A673 (cell line): ENCODE results near the gene MDP1. TPM values are rescaled to one million over a fixed set of nuclear protein-coding genes. Genes with fewer than 3 reads are reported as not detected.

Source experiments
- BruUV-seq: library from RNA; stranded (reverse); fragments of 400-500 nt; replicated peaks from 2 replicates; lab custom pipeline; 2021; lab: Mats Ljungman, UMichigan
- CTCF ChIA-PET: fragments of 300-600 bp; sonication (Branson Sonifier 250); formaldehyde crosslinking; loops from one replicate; lab custom pipeline; 2022; ENCODE audit warnings: antibody characterized with exemption; lab: Charles Lee
- POLR2A ChIA-PET: fragments of 300-600 bp; sonication (Branson Sonifier 250); formaldehyde crosslinking; loops from one replicate; lab custom pipeline; 2022; ENCODE audit warnings: antibody characterized with exemption; ENCODE audit not compliant: low non-redundant PET; lab: Charles Lee
- DNase-seq: peaks from one replicate; pipeline ENCODE4 v3.0.0-alpha.2; 2015; ENCODE audit warnings: low spot score
- H3K27ac ChIP-seq: fragments of 200-600 bp; sonication (generic); 2 replicates; pipeline ENCODE4 v1.5.1; 2016; ENCODE audit warnings: mixed run types, low read depth, mild to moderate bottlenecking, mixed read lengths, antibody characterized with exemption, low read length; ENCODE audit not compliant: poor library complexity, severe bottlenecking
- H3K27me3 ChIP-seq: fragments of 200-600 bp; sonication (generic); replicated peaks from 2 replicates; pipeline ENCODE4 v1.6.1; 2017; ENCODE audit warnings: mixed run types, low read depth, mild to moderate bottlenecking, mixed read lengths, antibody characterized with exemption, low read length; ENCODE audit not compliant: insufficient read depth, poor library complexity
- H3K36me3 ChIP-seq: fragments of 200-600 bp; sonication (generic); 2 replicates; pipeline ENCODE4 v1.6.1; 2016; ENCODE audit warnings: mixed run types, mild to moderate bottlenecking, mixed read lengths, antibody characterized with exemption, low read length; ENCODE audit not compliant: insufficient read depth, poor library complexity, severe bottlenecking
- H3K4me1 ChIP-seq: fragments of 200-600 bp; sonication (generic); 2 replicates; pipeline ENCODE4 v1.6.1; 2017; ENCODE audit warnings: mixed run types, mild to moderate bottlenecking, mixed read lengths, antibody characterized with exemption, low read length; ENCODE audit not compliant: insufficient read depth, poor library complexity, severe bottlenecking
- H3K4me3 ChIP-seq: fragments of 200-600 bp; sonication (generic); 2 replicates; pipeline ENCODE4 v1.5.1; 2016; ENCODE audit warnings: low read depth, mixed run types, mild to moderate bottlenecking, mixed read lengths, low read length; ENCODE audit not compliant: poor library complexity, severe bottlenecking
- H3K9me3 ChIP-seq: fragments of 200-600 bp; sonication (generic); 2 replicates; pipeline ENCODE4 v1.6.1; 2016; ENCODE audit warnings: mixed run types, low read depth, mild to moderate bottlenecking, mixed read lengths, antibody characterized with exemption, low read length; ENCODE audit not compliant: poor library complexity, severe bottlenecking
- EZH2 ChIP-seq: fragments of 200-600 bp; sonication (generic); IDR thresholded peaks from 2 replicates; pipeline ENCODE4 v1.6.1; 2017; ENCODE audit warnings: borderline replicate concordance, low read depth, mild to moderate bottlenecking, mixed read lengths, antibody characterized with exemption, low read length; ENCODE audit not compliant: poor library complexity, severe bottlenecking
- intact Hi-C: fragments of 100-400 bp; cut with micrococcal nuclease; formaldehyde crosslinking; loops from one replicate; pipeline ENCODE4 v1.10.0; 2022; ENCODE audit not compliant: unreplicated experiment
- total RNA-seq: library from RNA; stranded (reverse); gene quantifications from 2 replicates; pipeline ENCODE4 v1.2.3, GENCODE V29; 2021
- TF ChIP-seq, protein P1 (sequence below): fragments of 300-800, 200-600 bp; sonication (generic); conservative IDR thresholded peaks from 2 replicates; pipeline ENCODE4 v1.5.1; 2017; ENCODE audit warnings: low read depth, mild to moderate bottlenecking, antibody characterized with exemption, low read length, moderate library complexity, mixed read lengths

Gene MDP1
- total RNA-seq, 1 experiment from 2014 or later = 21.3 TPM

DNA sequence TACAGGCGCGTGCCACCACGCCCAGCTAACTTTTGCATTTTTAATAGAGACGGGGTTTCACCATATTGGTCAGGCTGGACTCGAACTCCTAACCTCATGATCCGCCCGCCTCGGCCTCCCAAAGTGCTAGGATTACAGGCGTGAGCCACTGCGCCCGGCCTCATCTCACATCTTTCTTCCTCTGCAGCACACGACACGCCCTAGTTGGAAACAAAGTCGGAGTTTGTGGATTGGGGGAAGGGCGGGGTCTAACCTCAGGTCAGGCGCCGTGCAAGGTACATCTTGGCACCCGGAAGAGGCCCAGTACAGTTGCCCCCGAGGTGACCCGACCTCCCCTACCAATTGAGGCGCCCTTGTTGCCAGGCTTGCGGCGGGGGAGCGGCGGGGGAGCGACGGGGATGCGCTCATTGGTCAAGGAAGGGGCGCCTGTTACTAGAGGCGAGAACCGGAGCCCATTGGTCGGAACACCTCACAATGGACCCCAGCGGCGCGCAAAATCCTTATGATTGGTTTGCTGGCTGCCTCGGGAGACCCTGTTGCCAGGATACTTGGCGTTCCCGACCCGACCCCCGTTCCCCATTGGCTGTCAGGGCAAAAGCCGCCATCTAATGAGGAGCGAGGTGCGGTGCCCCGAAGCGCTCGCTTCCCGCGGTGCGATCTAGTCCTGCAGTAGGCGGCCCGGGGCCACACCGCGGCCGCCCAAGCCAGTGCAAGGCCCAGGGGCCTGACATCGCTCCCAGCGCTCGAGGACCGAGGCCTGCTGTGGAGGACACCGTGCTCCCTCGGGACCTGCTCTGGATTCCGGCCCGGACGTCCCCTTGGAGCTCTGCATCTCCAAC, 44.2 kb downstream of the MDP1 start, which contains the start of gene REC8:
TSS of gene REC8 (plus strand) at position 659 of the 839 bp plus-strand sequence. CDS start 473 bp downstream, outside the sequence.
- H3K9me3 ChIP-seq = no peaks in the 10 kb centered on the region
- DNase-seq = no peak
- no peak within 1 kb of the TSS for H3K4me3 ChIP-seq
- no peaks in the 10 kb centered on the region for H3K4me1 ChIP-seq
- H3K36me3 ChIP-seq = no peaks in the 10 kb centered on the region
- BruUV-seq = no TSS peak
- H3K27ac ChIP-seq = no peak within 1 kb of the TSS
- H3K27me3 ChIP-seq = no peaks in the 10 kb centered on the region
- TF ChIP-seq, protein P1, sequence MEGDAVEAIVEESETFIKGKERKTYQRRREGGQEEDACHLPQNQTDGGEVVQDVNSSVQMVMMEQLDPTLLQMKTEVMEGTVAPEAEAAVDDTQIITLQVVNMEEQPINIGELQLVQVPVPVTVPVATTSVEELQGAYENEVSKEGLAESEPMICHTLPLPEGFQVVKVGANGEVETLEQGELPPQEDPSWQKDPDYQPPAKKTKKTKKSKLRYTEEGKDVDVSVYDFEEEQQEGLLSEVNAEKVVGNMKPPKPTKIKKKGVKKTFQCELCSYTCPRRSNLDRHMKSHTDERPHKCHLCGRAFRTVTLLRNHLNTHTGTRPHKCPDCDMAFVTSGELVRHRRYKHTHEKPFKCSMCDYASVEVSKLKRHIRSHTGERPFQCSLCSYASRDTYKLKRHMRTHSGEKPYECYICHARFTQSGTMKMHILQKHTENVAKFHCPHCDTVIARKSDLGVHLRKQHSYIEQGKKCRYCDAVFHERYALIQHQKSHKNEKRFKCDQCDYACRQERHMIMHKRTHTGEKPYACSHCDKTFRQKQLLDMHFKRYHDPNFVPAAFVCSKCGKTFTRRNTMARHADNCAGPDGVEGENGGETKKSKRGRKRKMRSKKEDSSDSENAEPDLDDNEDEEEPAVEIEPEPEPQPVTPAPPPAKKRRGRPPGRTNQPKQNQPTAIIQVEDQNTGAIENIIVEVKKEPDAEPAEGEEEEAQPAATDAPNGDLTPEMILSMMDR = no peak
- no peak for TF ChIP-seq EZH2
- ChIA-PET CTCF (no interaction called here), POLR2A (no interaction called here)
- intact Hi-C loops = no loop called here

DNA sequence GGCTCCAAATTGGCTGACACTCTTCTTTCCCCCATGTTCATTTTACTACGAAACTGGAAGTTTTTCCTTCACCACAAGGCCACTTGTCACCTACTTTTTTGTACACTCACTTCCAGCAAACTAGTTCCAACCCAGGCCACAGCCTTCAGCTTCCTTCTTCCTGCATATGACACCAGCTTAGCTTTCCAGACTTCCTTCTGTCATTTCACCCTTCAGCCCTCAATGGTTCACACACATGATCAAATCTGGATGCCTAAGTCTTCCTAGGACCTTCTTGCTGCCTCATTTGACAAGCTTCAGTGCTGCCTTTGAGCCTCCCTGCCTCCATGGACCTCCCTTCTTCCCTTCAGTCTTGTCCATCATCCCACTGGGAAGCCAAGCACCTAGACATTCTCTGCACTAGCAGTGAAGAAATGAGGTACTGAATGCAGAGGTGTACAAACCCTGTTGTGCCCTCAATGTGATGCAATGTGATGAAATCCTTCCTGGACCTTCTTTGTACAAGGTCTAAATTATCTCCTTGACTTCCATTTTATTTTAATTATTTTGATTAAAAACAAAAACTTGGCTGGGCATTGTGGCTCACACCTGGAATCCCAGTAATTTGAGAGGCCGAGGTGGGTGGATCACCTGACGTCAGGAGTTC, 48.3 kb downstream of the MDP1 start:
- ChIA-PET CTCF (no interaction called here), POLR2A (no interaction called here)
- Histone ChIP-seq H3K36me3 (peaks cover 11% of the 10 kb centered on the region), H3K4me1 (no peaks in the 10 kb centered on the region), H3K27ac (peak overlapping the region; percentile 37), H3K27me3 (no peaks in the 10 kb centered on the region), H3K9me3 (no peaks in the 10 kb centered on the region), H3K4me3 (no peak overlapping the region)
- TF ChIP-seq, protein P1 = no peak
- TF ChIP-seq EZH2 = no peak
- DNase-seq = no peak
- BruUV-seq = no TSS peak
- intact Hi-C loops = no loop called here

DNA sequence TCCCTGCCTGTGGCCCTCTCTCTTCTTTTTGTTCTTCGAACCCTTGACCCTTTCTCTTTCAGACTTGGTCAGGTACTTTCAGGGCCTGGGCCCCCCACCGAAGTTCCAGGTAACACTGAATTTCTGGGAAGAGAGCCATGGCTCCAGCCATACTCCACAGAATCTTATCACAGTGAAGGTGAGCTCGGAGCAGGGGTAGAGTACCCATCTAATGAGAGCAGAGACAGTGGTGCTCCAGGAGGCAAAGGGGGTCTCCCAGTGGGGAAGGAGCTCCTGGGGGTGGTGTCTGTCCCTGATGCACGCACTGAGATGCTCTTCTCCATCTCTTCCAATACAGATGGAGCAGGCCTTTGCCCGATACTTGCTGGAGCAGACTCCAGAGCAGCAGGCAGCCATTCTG, 50.1 kb downstream of the MDP1 start:
- no peak overlapping the region for H3K4me3 ChIP-seq
- POLR2A ChIA-PET = no interaction called here
- intact Hi-C loops = no loop called here
- no peak overlapping the region for H3K27ac ChIP-seq
- CTCF ChIA-PET = no interaction called here
- peaks cover 12% of the 10 kb centered on the region for H3K36me3 ChIP-seq
- H3K4me1 ChIP-seq = peaks cover 8% of the 10 kb centered on the region
- no peak for TF ChIP-seq EZH2
- TF ChIP-seq, protein P1 = no peak
- BruUV-seq = no TSS peak
- no peaks in the 10 kb centered on the region for H3K9me3 ChIP-seq
- no peaks in the 10 kb centered on the region for H3K27me3 ChIP-seq
- no peak for DNase-seq
